GM23248 (cell line): ENCODE results near the gene STK32B. TPM values are rescaled to one million over a fixed set of nuclear protein-coding genes. Genes with fewer than 3 reads are reported as not detected.
A peak's percentile ranks its signal among the peaks of the same experiment; 100 is the strongest.

Experiments used
- DNase-seq: peaks from one replicate; pipeline ENCODE4 v3.0.0-alpha.2; 2015
- H2AFZ ChIP-seq: fragments of 200-600 bp; sonication (generic); 2 replicates; pipeline ENCODE4 v1.6.1; 2016; ENCODE audit warnings: antibody characterized with exemption
- H3F3A ChIP-seq: fragments of 200-600 bp; sonication (generic); 2 replicates; pipeline ENCODE4 v1.6.1; 2016; ENCODE audit warnings: mild to moderate bottlenecking, antibody characterized with exemption, mixed run types; ENCODE audit not compliant: insufficient read depth
- H3K27ac ChIP-seq: fragments of 200-600 bp; sonication (generic); 2 replicates; pipeline ENCODE4 v1.5.1; 2016; ENCODE audit warnings: mild to moderate bottlenecking
- H3K27me3 ChIP-seq: fragments of 200-600 bp; sonication (generic); replicated peaks from 2 replicates; pipeline ENCODE4 v1.6.1; 2016; ENCODE audit warnings: mild to moderate bottlenecking; ENCODE audit not compliant: insufficient read depth
- H3K36me3 ChIP-seq: fragments of 200-600 bp; sonication (generic); 2 replicates; pipeline ENCODE4 v1.6.1; 2016; ENCODE audit warnings: low read depth, mild to moderate bottlenecking
- H3K4me1 ChIP-seq: fragments of 200-600 bp; sonication (generic); 2 replicates; pipeline ENCODE4 v1.6.1; 2016; ENCODE audit warnings: mild to moderate bottlenecking; ENCODE audit not compliant: insufficient read depth
- H3K4me2 ChIP-seq: fragments of 200-600 bp; sonication (generic); one replicate; pipeline ENCODE4 v1.6.1; 2016; ENCODE audit warnings: mild to moderate bottlenecking; ENCODE audit not compliant: unreplicated experiment
- H3K4me3 ChIP-seq: fragments of 200-600 bp; sonication (generic); 2 replicates; pipeline ENCODE4 v1.5.1; 2016; ENCODE audit warnings: mild to moderate bottlenecking
- H3K79me2 ChIP-seq: fragments of 200-600 bp; sonication (generic); 2 replicates; pipeline ENCODE4 v1.6.1; 2016; ENCODE audit warnings: mild to moderate bottlenecking; ENCODE audit not compliant: insufficient read depth
- H3K9ac ChIP-seq: fragments of 200-600 bp; sonication (generic); 2 replicates; pipeline ENCODE4 v1.6.1; 2016; ENCODE audit warnings: mild to moderate bottlenecking
- H3K9me2 ChIP-seq: fragments of 200-600 bp; sonication (generic); 2 replicates; pipeline ENCODE4 v1.6.1; 2016; ENCODE audit warnings: mixed run types, mild to moderate bottlenecking, moderate library complexity; ENCODE audit not compliant: insufficient read depth
- H3K9me3 ChIP-seq: fragments of 200-600 bp; sonication (generic); one replicate; pipeline ENCODE4 v1.6.1; 2017; ENCODE audit warnings: low read depth
- H4K20me1 ChIP-seq: fragments of 200-600 bp; sonication (generic); 2 replicates; pipeline ENCODE4 v1.6.0; 2016; ENCODE audit not compliant: insufficient read depth
- EZH2 ChIP-seq: fragments of 200-600 bp; sonication (generic); IDR thresholded peaks from 2 replicates; pipeline ENCODE4 v1.6.1; 2018; ENCODE audit warnings: antibody characterized with exemption, mild to moderate bottlenecking; ENCODE audit not compliant: insufficient read depth, poor library complexity, severe bottlenecking
- EZH2phosphoT487 ChIP-seq: fragments of 200-600 bp; sonication (generic); IDR thresholded peaks from 2 replicates; pipeline ENCODE4 v1.6.1; 2018; ENCODE audit warnings: antibody characterized with exemption, moderate library complexity, mild to moderate bottlenecking, low read depth; ENCODE audit not compliant: insufficient read depth
- WGBS, 2 experiments: methylation state at CpG; one replicate each; pipeline ENCODE4 v1.1.6; 2015 to 2017; ENCODE audit warnings: low lambda C conversion rate in 2 of 2, low coverage in 1 of 2; ENCODE audit errors: missing lambda C conversion rate in 2 of 2; 5-methylcytosine and 5-hydroxymethylcytosine counted together
- in situ Hi-C: fragments of 300-500 bp; cut with MboI; formaldehyde crosslinking; loops from 2 replicates; pipeline ENCODE4 v1.15.0; 2020
- polyA plus RNA-seq: library from polyadenylated mRNA; unstranded; fragments of >200 nt; fragmentation: Nextera tagmentation; extraction: Ambion mirVana; gene quantifications from 2 replicates; pipeline ENCODE4 v1.2.1, GENCODE V29; 2016
- total RNA-seq: library from RNA; depleted of rRNA; stranded (reverse); fragments of >200 nt; shearing (Covaris generic); gene quantifications from 2 replicates; pipeline ENCODE4 v1.2.3, GENCODE V29; 2014

Gene STK32B
- total and polyA plus RNA-seq, 2 experiments from 2014 or later, result 4.9 to 6.1 TPM

GRCh38 chr4:5048721-5049120 lies 2.6 kb upstream of the STK32B start:
- Histone ChIP-seq H2AFZ (no peak overlapping the region), H3K36me3 (no peaks in the 10 kb centered on the region), H3K4me1 (no peaks in the 10 kb centered on the region), H3F3A (0 out of 2 replicates have a peak, but pooled peaks cover 5% of the 10 kb centered on the region), H4K20me1 (no peaks in the 10 kb centered on the region), H3K9me3 (no peaks in the 10 kb centered on the region), H3K9me2 (no peaks in the 10 kb centered on the region), H3K27ac (no peak overlapping the region), H3K27me3 (no peaks in the 10 kb centered on the region; the same call in 1 of the 2 replicates), H3K9ac (no peak overlapping the region), H3K4me2 (no peak overlapping the region), H3K4me3 (no peak overlapping the region), H3K79me2 (no peaks in the 10 kb centered on the region)
- DNase-seq, result no peak
- TF ChIP-seq EZH2phosphoT487 (no peak), EZH2 (no peak)
- WGBS, 2 experiments, result 70 to 73% methylated on average over 4 of the region's 4 CpGs
- in situ Hi-C loops, result loop anchor here (25.0 kb wide), 1 partner anchor 764 kb away; no protein-coding TSS in a partner anchor

- H3K9ac ChIP-seq, result peak overlapping the region; percentile 60
- peak; percentile 91 for DNase-seq
- in situ Hi-C loops, result no loop called here
- H2AFZ ChIP-seq, result peak overlapping the region; percentile 95
- H3K4me3 ChIP-seq, result peak overlapping the region; percentile 75
- TF ChIP-seq EZH2, result no peak
- no peak for TF ChIP-seq EZH2phosphoT487
- H3K4me2 ChIP-seq, result peak overlapping the region; percentile 98
- H3K4me1 ChIP-seq, result no peaks in the 10 kb centered on the region
- WGBS, 2 experiments, result 1 to 2% methylated on average over 29 to 36 of the region's 36 CpGs
- no peaks in the 10 kb centered on the region for H3K27me3 ChIP-seq
- no peaks in the 10 kb centered on the region for H3K79me2 ChIP-seq
- no peaks in the 10 kb centered on the region for H3K9me2 ChIP-seq
- H3K27ac ChIP-seq, result no peak overlapping the region
- H3K36me3 ChIP-seq, result no peaks in the 10 kb centered on the region
- 0 out of 2 replicates have a peak, but pooled peaks cover 5% of the 10 kb centered on the region for H3F3A ChIP-seq
- H4K20me1 ChIP-seq, result no peaks in the 10 kb centered on the region
- no peaks in the 10 kb centered on the region for H3K9me3 ChIP-seq
Observed at GRCh38 chr4:5050520-5051277, 581 bp upstream of the STK32B start.

- peak overlapping the region; percentile 98 for H3K4me2 ChIP-seq
- peak overlapping the region; percentile 60 for H3K9ac ChIP-seq
- H4K20me1 ChIP-seq, result no peaks in the 10 kb centered on the region
- H3F3A ChIP-seq, result 0 out of 2 replicates have a peak, but pooled peaks cover 5% of the 10 kb centered on the region
- H2AFZ ChIP-seq, result peak overlapping the region; percentile 95
- 6 to 11% methylated on average over 18 of the region's 18 CpGs for WGBS, 2 experiments
- TF ChIP-seq EZH2phosphoT487 (no peak), EZH2 (no peak)
- DNase-seq, result peak; percentile 53
- no peaks in the 10 kb centered on the region for H3K9me3 ChIP-seq
- H3K4me3 ChIP-seq, result peak overlapping the region; percentile 75
- H3K27ac ChIP-seq, result no peak overlapping the region
- H3K4me1 ChIP-seq, result no peaks in the 10 kb centered on the region
- no peaks in the 10 kb centered on the region for H3K36me3 ChIP-seq
- no peaks in the 10 kb centered on the region for H3K79me2 ChIP-seq
- no peaks in the 10 kb centered on the region for H3K9me2 ChIP-seq
- in situ Hi-C loops, result no loop called here
- H3K27me3 ChIP-seq, result no peaks in the 10 kb centered on the region
Observed at GRCh38 chr4:5052204-5052702, 973 bp downstream of the STK32B start.

DNA sequence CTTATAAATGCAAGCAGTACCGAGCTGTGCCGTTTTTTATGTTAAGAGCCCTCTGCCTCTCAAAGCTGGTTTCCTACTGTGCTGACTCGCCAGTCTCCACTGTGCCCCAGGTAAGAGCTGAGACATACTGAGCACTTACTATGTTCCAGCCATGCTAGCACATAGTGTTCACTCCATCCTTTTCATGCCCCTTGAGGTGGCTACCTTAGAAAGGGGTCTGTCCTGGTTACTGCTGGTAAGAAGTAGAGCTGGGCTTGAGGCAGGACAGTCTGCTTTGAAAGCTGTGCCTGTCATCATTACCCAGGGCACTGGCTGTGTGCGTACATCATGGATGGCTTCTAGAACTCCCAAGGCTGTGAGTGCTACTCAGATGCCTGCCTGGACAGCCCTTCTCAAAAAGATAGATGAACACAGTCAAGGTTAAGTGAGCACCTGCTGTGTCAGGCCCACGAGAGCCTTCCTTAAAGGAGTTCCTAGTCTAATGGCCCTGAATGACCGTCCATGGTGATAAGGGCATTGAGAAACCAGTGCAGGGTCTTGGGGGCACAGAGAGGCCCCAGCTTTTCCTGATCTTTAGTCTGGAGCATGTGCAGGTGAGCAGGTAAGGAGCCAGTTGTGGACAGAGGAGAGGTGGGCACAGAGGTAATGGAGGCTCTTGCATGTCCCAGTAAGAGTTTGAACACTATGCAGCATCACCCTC lies 1.6 kb downstream of the STK32B start:
- Histone ChIP-seq H3K79me2 (no peaks in the 10 kb centered on the region), H3K9me3 (no peaks in the 10 kb centered on the region), H3K4me3 (peak overlapping the region; percentile 75), H4K20me1 (no peaks in the 10 kb centered on the region), H2AFZ (no peak overlapping the region; the same call in 1 of the 2 replicates), H3K9me2 (no peaks in the 10 kb centered on the region), H3F3A (0 out of 2 replicates have a peak, but pooled peaks cover 5% of the 10 kb centered on the region), H3K4me1 (no peaks in the 10 kb centered on the region), H3K36me3 (no peaks in the 10 kb centered on the region), H3K27ac (no peak overlapping the region), H3K9ac (0 out of 2 replicates have a peak overlapping the region, but pooled peaks have one; percentile 60), H3K27me3 (no peaks in the 10 kb centered on the region), H3K4me2 (peak overlapping the region; percentile 98)
- 64 to 66% methylated on average over 6 of the region's 6 CpGs for WGBS, 2 experiments
- TF ChIP-seq EZH2 (no peak), EZH2phosphoT487 (no peak)
- in situ Hi-C loops, result no loop called here
- peak; percentile 19 for DNase-seq
